GM12878 (cell line): Measurements from ENCODE around the gene MRTFA. TPM values are rescaled to one million over a fixed set of nuclear protein-coding genes. Genes with fewer than 3 reads are reported as not detected.

ENCODE experiments used
- ATAC-seq: fragments of 200-7000 bp; cut with Tn5 transposase; 3 replicates; pipeline ENCODE4 v1.9.1; 2020; ENCODE audit warnings: mild to moderate bottlenecking, moderate library complexity
- BruUV-seq: library from RNA; stranded (reverse); fragments of 400-500 nt; replicated peaks from 2 replicates; lab custom pipeline; 2021; lab: Mats Ljungman, UMichigan
- CTCF ChIA-PET: fragments of 300-600 bp; sonication (Branson Sonifier 250); formaldehyde crosslinking; extraction: SDS; loops from one replicate; lab custom pipeline; 2021; ENCODE audit warnings: inconsistent platforms; lab: Yijun Ruan, JAX
- POLR2A ChIA-PET: fragments of 350-600 bp; formaldehyde crosslinking; extraction: SDS; loops from one replicate; lab custom pipeline; 2021; ENCODE audit warnings: inconsistent platforms; lab: Charles Lee
- RAD21 ChIA-PET: fragments of 300-600 bp; sonication (Branson Sonifier 250); formaldehyde crosslinking; loops from one replicate; lab custom pipeline; 2023; ENCODE audit warnings: antibody characterized with exemption; ENCODE audit not compliant: unreplicated experiment; lab: Charles Lee
- SMC1A ChIA-PET: fragments of 300-600 bp; sonication (Branson Sonifier 250); formaldehyde crosslinking; loops from one replicate; lab custom pipeline; 2023; ENCODE audit not compliant: unreplicated experiment, uncharacterized antibody; lab: Charles Lee
- DNase-seq: peaks from one replicate; pipeline ENCODE4 v3.0.0-alpha.2; 2011; ENCODE audit warnings: low read depth, low spot score
- FAIRE-seq: peaks from 3 replicates; lab custom pipeline; 2011; peaks lifted over from hg19 to GRCh38; lab: Jason Lieb, UNC
- H2AFZ ChIP-seq: 2 replicates; pipeline ENCODE4 v1.6.0; 2011; ENCODE audit warnings: low read depth, low read length, control low read depth; ENCODE audit not compliant: control insufficient read depth
- H3K27ac ChIP-seq: 2 replicates; pipeline ENCODE4 v1.5.1; 2011; ENCODE audit warnings: control low read depth; ENCODE audit not compliant: control insufficient read depth, insufficient read depth
- H3K27me3 ChIP-seq, 2 experiments: replicated peaks in 1 of 2; 2 replicates each; pipeline versions ENCODE4 v1.6.0 to v1.6.1; 2011; ENCODE audit warnings: low read length in 1 of 2; ENCODE audit not compliant: control insufficient read depth in 2 of 2, insufficient read depth in 2 of 2
- H3K36me3 ChIP-seq, 2 experiments: 2 replicates each; pipeline ENCODE4 v1.5.1; 2011; ENCODE audit warnings: low read length in 1 of 2; ENCODE audit not compliant: control insufficient read depth in 2 of 2, insufficient read depth in 2 of 2
- H3K4me1 ChIP-seq: 2 replicates; pipeline ENCODE4 v1.6.1; 2011; ENCODE audit warnings: mild to moderate bottlenecking, low read length, moderate library complexity, mixed read lengths; ENCODE audit not compliant: control insufficient read depth, insufficient read depth
- H3K4me2 ChIP-seq: 2 replicates; pipeline ENCODE4 v1.6.0; 2011; ENCODE audit warnings: control low read depth; ENCODE audit not compliant: control insufficient read depth, insufficient read depth
- H3K4me3 ChIP-seq: fragments of 200-600 bp; sonication (generic); 2 replicates; pipeline ENCODE4 v1.5.1; 2016
- H3K79me2 ChIP-seq: 2 replicates; pipeline ENCODE4 v1.6.0; 2011; ENCODE audit warnings: low read length; ENCODE audit not compliant: control insufficient read depth, insufficient read depth
- H3K9ac ChIP-seq: 2 replicates; pipeline ENCODE4 v1.8.0; 2011; ENCODE audit warnings: low read length, control low read depth, mixed read lengths; ENCODE audit not compliant: control insufficient read depth, insufficient read depth
- H3K9me3 ChIP-seq: replicated peaks from 3 replicates; pipeline ENCODE4 v1.5.1; 2011; ENCODE audit warnings: mild to moderate bottlenecking, low read length; ENCODE audit not compliant: control insufficient read depth, insufficient read depth
- H4K20me1 ChIP-seq: 2 replicates; pipeline ENCODE4 v1.6.0; 2011; ENCODE audit not compliant: control insufficient read depth, insufficient read depth
- BHLHE40 ChIP-seq, 2 experiments: fragments of 450-650 bp in 1 of 2; IDR thresholded peaks; 2 replicates each; pipeline ENCODE4 v1.6.1; 2011 to 2017; ENCODE audit warnings: low read depth in 2 of 2, borderline replicate concordance in 1 of 2, improper control_type of control experiment in 1 of 2, low read length in 1 of 2, mild to moderate bottlenecking in 1 of 2
- HCFC1 ChIP-seq: fragments of 150-350 bp; IDR thresholded peaks from 2 replicates; pipeline ENCODE4 v1.6.1; 2014; ENCODE audit warnings: low read length
- HDGF ChIP-seq: fragments of 450-650 bp; IDR thresholded peaks from 2 replicates; pipeline ENCODE4 v1.6.1; 2016; ENCODE audit warnings: antibody characterized with exemption
- IKZF2 ChIP-seq, 2 experiments: fragments of 450-650 bp; IDR thresholded peaks; 2 replicates each; pipeline ENCODE4 v1.6.1; 2017; ENCODE audit warnings: mild to moderate bottlenecking in 2 of 2, moderate library complexity in 2 of 2
- MEF2A ChIP-seq: IDR thresholded peaks from 2 replicates; pipeline ENCODE4 v1.6.1; 2011; ENCODE audit warnings: low read depth, mild to moderate bottlenecking, low read length, moderate library complexity; ENCODE audit not compliant: insufficient read depth
- MEF2B ChIP-seq: fragments of 450-650 bp; IDR thresholded peaks from 2 replicates; pipeline ENCODE4 v1.6.1; 2018; ENCODE audit warnings: mild to moderate bottlenecking, moderate library complexity; ENCODE audit not compliant: partially characterized antibody, poor library complexity, severe bottlenecking
- MYB ChIP-seq: fragments of 150-350 bp; IDR thresholded peaks from 2 replicates; pipeline ENCODE4 v1.6.1; 2014; ENCODE audit warnings: mild to moderate bottlenecking, low read depth, low read length, borderline replicate concordance
- NR2C2 ChIP-seq: IDR thresholded peaks from 2 replicates; pipeline ENCODE4 v1.6.1; 2011; ENCODE audit warnings: borderline replicate concordance, low read depth; ENCODE audit not compliant: control insufficient read depth, insufficient read length
- SUZ12 ChIP-seq: fragments of 200-600 bp; sonication (generic); IDR thresholded peaks from one replicate; pipeline ENCODE4 v1.6.1; 2018; ENCODE audit warnings: antibody characterized with exemption, mild to moderate bottlenecking; ENCODE audit not compliant: unreplicated experiment
- ZNF217 ChIP-seq: fragments of 450-650 bp; IDR thresholded peaks from 2 replicates; pipeline ENCODE4 v1.6.1; 2017; ENCODE audit warnings: antibody characterized with exemption, mild to moderate bottlenecking
- ZNF274 ChIP-seq: IDR thresholded peaks from one replicate; pipeline ENCODE4 v1.8.0; 2011; ENCODE audit not compliant: insufficient read length, insufficient read depth
- WGBS: methylation state at CpG from one replicate; pipeline ENCODE4 v1.1.6; 2016; ENCODE audit warnings: low lambda C conversion rate; ENCODE audit not compliant: insufficient replicate concordance, insufficient coverage; ENCODE audit errors: missing lambda C conversion rate; 5-methylcytosine and 5-hydroxymethylcytosine counted together
- in situ Hi-C: fragments of 300-500 bp; cut with MboI; formaldehyde crosslinking; loops from 9 replicates; pipeline ENCODE4 v1.14.3; 2018; ENCODE audit warnings: mixed read lengths
- intact Hi-C: fragments of 100-400 bp; cut with micrococcal nuclease; formaldehyde crosslinking; loops from one replicate; pipeline ENCODE4 v1.14.2; 2022; ENCODE audit not compliant: unreplicated experiment
- polyA plus RNA-seq, 11 experiments: library from polyadenylated mRNA; depleted of rRNA in 4 of 11; unstranded in 6 of 11; stranded (reverse) in 5 of 11; fragments of >200 nt; fragmentation: Nextera tagmentation in 4 of 11; fragmentation: Illumina TruSeq in 1 of 11; extraction: Ambion mirVana in 4 of 11; extraction: Trizol in 1 of 11; gene quantifications; 1 replicate in 1 of 11; 2 replicates in 10 of 11; pipeline versions ENCODE4 v1.2.1 to v1.2.3, GENCODE V29; 2011 to 2016; ENCODE audit warnings: inconsistent platforms in 2 of 11, missing spikeins in 2 of 11, low read depth in 1 of 11
- total RNA-seq, 4 experiments: library from RNA; depleted of rRNA in 3 of 4; stranded (reverse); fragments of >200 nt in 3 of 4; fragmentation: Illumina TruSeq in 1 of 4; extraction: Trizol in 1 of 4; gene quantifications; 2 replicates each; pipeline versions ENCODE4 v1.2.1 to v1.2.3, GENCODE V29; 2013 to 2021
- TF ChIP-seq, protein P1 (sequence below): IDR thresholded peaks from 2 replicates; pipeline ENCODE4 v1.6.1; 2012; ENCODE audit warnings: low read depth, low read length, improper control_type of control experiment
- TF ChIP-seq, protein P2 (sequence below): IDR thresholded peaks from 2 replicates; pipeline ENCODE4 v1.6.1; 2011; ENCODE audit warnings: low read depth, mild to moderate bottlenecking, low read length, moderate library complexity, borderline replicate concordance; ENCODE audit errors: extremely low read depth

The MRTFA gene
- total and polyA plus RNA-seq, 10 of the 15 experiments (the other 5 are each of a cell fraction or from before 2014, with no cell fraction given), result 2.0 to 63.9 (median 17.9) TPM

DNA sequence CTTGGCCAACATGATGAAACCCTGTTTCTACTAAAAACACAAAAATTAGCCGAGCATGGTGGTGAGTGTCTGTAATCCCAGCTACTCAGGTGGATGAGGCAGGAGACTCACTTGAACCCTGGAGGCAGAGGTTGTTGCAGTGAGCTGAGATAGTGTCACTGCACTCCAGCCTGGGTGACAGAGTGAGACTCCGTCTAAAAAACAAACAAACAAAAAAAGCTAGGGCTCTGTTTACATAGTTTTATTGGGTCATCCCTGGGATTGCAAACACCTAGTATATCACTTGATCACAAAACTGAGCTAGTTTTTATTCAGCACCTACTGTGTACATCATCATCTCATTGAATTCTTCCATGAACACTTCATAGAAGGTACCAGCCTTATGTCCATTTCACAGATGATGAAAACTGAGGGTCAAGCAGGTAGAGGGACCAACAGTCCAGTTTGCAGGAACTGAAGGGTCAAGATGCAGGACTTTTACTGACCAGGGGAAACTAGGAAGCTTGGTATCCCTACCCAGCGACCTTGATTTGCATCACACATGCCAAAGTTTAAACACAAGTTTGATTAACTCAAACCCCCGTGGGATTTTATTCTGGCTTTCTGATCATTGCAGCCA is 9.2 kb upstream of the MRTFA start:
- no peak for DNase-seq
- Histone ChIP-seq H3K27ac (no peak overlapping the region), H3K4me3 (no peak overlapping the region), H3K4me2 (peak overlapping the region; percentile 67; the same call in 1 of the 2 replicates), H3K4me1 (peaks cover 18% of the 10 kb centered on the region), H3K79me2 (no peaks in the 10 kb centered on the region), H3K9me3 (no peaks in the 10 kb centered on the region), H3K36me3 (no peaks in the 10 kb centered on the region), H3K9ac (no peak overlapping the region), H2AFZ (peak overlapping the region; percentile 92), H4K20me1 (no peaks in the 10 kb centered on the region), H3K27me3 (no peaks in the 10 kb centered on the region)
- ChIA-PET CTCF (interaction anchor here (0.6 to 11.1 kb wide), 50 partner anchors 11 to 656 kb away, joined by 3 to 339 read pairs (median 6); partner anchors contain the start of genes ADSL, MRTFA, ST13 and XPNPEP3), POLR2A (interaction anchor here (0.6 to 2.4 kb wide), 7 partner anchors 56 to 211 kb away, joined by 3 to 9 read pairs (median 3); partner anchors contain the start of gene ST13), RAD21 (interaction anchor here (0.9 to 9.1 kb wide), 21 partner anchors 8 to 602 kb away, joined by 3 to 137 read pairs (median 6); partner anchors contain the start of gene MRTFA), SMC1A (interaction anchor here (0.6 to 8.0 kb wide), 43 partner anchors 9 to 298 kb away, joined by 3 to 248 read pairs (median 5); partner anchors contain the start of genes MCHR1 and MRTFA)
- no peak for ATAC-seq
- in situ Hi-C loops, result no loop called here
- 24% methylated on average over 4 of the region's 4 CpGs for WGBS
- intact Hi-C loops, result loop anchor here (1.0 kb wide), 2 partner anchors 121 to 209 kb away; no protein-coding TSS in a partner anchor
- no TSS peak for BruUV-seq
- FAIRE-seq, result peak; percentile 18
- no peak for TF ChIP-seq MYB
- no peak for TF ChIP-seq HCFC1
- 0 out of 2 replicates have a peak, but pooled peaks have one; percentile 36 for TF ChIP-seq ZNF217
- TF ChIP-seq HDGF, result 0 out of 2 replicates have a peak, but pooled peaks have one; percentile 3

DNA sequence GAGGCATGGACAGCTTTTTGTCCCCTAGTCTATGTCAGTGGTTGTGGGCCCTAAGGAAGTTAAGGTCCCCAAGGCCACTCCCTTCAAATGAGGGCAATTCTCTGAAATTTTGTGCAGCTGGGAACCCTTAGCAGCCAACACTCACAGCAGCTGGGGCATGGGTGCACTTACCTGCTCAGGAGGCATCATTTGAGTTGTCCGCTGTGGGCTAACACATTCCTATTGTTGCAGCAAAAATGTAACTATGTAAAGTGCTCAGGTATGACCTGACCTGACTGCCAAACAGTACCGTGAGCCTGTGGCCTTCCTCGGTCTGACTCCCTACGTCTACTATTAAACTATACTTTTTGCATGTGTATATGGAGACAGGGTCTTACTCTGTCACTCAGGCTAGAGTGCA is 5.8 kb upstream of the MRTFA start:
- DNase-seq (no peak), FAIRE-seq (no peak), ATAC-seq (no peak)
- ChIA-PET CTCF (interaction anchor here (1.7 to 11.1 kb wide), 3 partner anchors 113 to 206 kb away, joined by 8 to 339 read pairs (median 14); no protein-coding TSS in a partner anchor), RAD21 (interaction anchor here (0.9 to 9.1 kb wide), 6 partner anchors 11 to 206 kb away, joined by 3 to 137 read pairs (median 3); no protein-coding TSS in a partner anchor), SMC1A (interaction anchor here (0.7 to 8.0 kb wide), 10 partner anchors 9 to 257 kb away, joined by 3 to 248 read pairs (median 4); no protein-coding TSS in a partner anchor), POLR2A (interaction anchor here (0.8 kb wide), 1 partner anchor 57 kb away, joined by 5 read pairs; no protein-coding TSS in a partner anchor)
- H3K4me3 ChIP-seq, result no peak overlapping the region
- H3K27ac ChIP-seq, result no peak overlapping the region
- H3K4me1 ChIP-seq, result peaks cover 18% of the 10 kb centered on the region
- H3K79me2 ChIP-seq, result no peaks in the 10 kb centered on the region
- no TSS peak for BruUV-seq
- intact Hi-C loops (no loop called here), in situ Hi-C loops (loop anchor here (5.0 kb wide), 2 partner anchors 115 to 210 kb away; no protein-coding TSS in a partner anchor)
- H3K9me3 ChIP-seq, result no peaks in the 10 kb centered on the region
- no peak overlapping the region for H3K4me2 ChIP-seq
- H4K20me1 ChIP-seq, result no peaks in the 10 kb centered on the region
- 83% methylated on average over 4 of the region's 4 CpGs for WGBS
- no peaks in the 10 kb centered on the region for H3K36me3 ChIP-seq
- H3K9ac ChIP-seq, result no peak overlapping the region
- no peaks in the 10 kb centered on the region for H3K27me3 ChIP-seq
- no peak overlapping the region for H2AFZ ChIP-seq
- TF ChIP-seq BHLHE40 (IDR thresholded peaks at IDR 0.05; ENCODE audit: borderline replicate concordance in 1 of 2, low read depth in 2 of 2, low read length in 1 of 2), result no peak
- TF ChIP-seq IKZF2 (IDR thresholded peaks at IDR 0.05), result no peak
- no peak for TF ChIP-seq NR2C2
- TF ChIP-seq, protein P1, sequence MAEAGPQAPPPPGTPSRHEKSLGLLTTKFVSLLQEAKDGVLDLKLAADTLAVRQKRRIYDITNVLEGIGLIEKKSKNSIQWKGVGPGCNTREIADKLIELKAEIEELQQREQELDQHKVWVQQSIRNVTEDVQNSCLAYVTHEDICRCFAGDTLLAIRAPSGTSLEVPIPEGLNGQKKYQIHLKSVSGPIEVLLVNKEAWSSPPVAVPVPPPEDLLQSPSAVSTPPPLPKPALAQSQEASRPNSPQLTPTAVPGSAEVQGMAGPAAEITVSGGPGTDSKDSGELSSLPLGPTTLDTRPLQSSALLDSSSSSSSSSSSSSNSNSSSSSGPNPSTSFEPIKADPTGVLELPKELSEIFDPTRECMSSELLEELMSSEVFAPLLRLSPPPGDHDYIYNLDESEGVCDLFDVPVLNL, result no peak
- TF ChIP-seq MEF2B, result no peak
- no peak for TF ChIP-seq MEF2A
- TF ChIP-seq ZNF274, result no peak
- no peak for TF ChIP-seq SUZ12
- TF ChIP-seq, protein P2, sequence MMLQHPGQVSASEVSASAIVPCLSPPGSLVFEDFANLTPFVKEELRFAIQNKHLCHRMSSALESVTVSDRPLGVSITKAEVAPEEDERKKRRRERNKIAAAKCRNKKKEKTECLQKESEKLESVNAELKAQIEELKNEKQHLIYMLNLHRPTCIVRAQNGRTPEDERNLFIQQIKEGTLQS, result no peak
- no peak for TF ChIP-seq ZNF217
